ENCODE measurements around the gene TIPIN.

TIPIN gene

DNA sequence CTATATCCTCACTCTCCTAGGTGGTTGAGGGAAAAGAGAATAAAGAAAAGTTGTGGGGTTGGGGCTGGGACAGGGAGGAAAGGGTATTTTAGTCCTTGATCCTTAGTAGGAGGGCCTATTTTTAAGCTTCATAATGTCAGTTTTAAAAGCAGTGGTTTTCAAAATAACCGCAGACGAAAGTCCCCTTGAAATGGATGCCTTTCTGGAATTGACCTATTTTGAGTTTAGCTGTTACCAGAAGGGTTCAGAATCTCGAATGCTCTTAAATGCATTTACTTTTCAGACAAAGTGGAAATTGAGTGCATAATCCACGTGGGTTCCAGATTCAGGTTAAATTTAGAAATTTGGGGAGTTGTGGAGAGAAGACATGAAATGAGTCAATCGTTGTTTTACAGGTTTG lies 46.8 kb upstream of the TIPIN start:
- no peaks in the 10 kb centered on the region for H3K9me3 ChIP-seq
- H3K27ac ChIP-seq: peak overlapping the region; percentile 4
- TF ChIP-seq, protein P1, sequence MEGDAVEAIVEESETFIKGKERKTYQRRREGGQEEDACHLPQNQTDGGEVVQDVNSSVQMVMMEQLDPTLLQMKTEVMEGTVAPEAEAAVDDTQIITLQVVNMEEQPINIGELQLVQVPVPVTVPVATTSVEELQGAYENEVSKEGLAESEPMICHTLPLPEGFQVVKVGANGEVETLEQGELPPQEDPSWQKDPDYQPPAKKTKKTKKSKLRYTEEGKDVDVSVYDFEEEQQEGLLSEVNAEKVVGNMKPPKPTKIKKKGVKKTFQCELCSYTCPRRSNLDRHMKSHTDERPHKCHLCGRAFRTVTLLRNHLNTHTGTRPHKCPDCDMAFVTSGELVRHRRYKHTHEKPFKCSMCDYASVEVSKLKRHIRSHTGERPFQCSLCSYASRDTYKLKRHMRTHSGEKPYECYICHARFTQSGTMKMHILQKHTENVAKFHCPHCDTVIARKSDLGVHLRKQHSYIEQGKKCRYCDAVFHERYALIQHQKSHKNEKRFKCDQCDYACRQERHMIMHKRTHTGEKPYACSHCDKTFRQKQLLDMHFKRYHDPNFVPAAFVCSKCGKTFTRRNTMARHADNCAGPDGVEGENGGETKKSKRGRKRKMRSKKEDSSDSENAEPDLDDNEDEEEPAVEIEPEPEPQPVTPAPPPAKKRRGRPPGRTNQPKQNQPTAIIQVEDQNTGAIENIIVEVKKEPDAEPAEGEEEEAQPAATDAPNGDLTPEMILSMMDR (IDR thresholded peaks at IDR 0.05): no peak
- H3K36me3 ChIP-seq: no peaks in the 10 kb centered on the region
- no peak overlapping the region for H3K4me3 ChIP-seq (ENCODE audit: low read depth in 1 of 2, low read length in 1 of 2)
- peaks cover 74 to 78% of the 10 kb centered on the region in 2 experiments for H3K4me1 ChIP-seq (ENCODE audit: control insufficient read depth in 1 of 2, insufficient read depth in 1 of 2, low read depth in 1 of 2, low read length in 1 of 2)
- H3K27me3 ChIP-seq: no peaks in the 10 kb centered on the region

DNA sequence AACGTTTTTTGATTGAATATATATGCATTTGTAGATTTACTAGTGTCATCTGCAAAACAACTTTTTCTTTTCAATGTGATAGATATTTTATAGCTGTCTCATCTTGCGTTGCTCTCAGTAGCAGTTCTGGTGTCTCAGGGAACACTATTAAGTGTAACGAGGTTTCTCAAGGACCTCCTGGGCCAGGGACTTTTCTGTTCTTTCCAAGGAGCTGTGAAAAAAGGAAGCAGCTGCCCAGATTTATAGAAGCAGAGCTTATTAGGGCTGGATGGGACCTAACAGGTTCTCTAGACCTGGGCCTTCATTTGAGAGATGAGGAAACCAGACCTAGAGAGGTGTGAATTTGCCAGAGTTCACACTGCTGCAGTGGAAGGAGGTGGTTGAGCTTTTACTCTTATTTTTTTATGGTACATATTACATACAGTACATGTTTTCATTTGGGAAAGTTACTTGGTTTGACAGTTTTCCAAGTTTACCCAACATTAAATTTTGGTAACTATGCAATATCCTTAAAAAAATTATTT lies 46.3 kb upstream of the TIPIN start:
- TF ChIP-seq, protein P1 (IDR thresholded peaks at IDR 0.05): no peak
- Histone ChIP-seq H3K36me3 (no peaks in the 10 kb centered on the region), H3K4me1 (ENCODE audit: control insufficient read depth in 1 of 2, insufficient read depth in 1 of 2, low read depth in 1 of 2, low read length in 1 of 2) (peaks cover 72 to 73% of the 10 kb centered on the region in 2 experiments), H3K4me3 (ENCODE audit: low read depth in 1 of 2, low read length in 1 of 2) (no peak overlapping the region), H3K27me3 (no peaks in the 10 kb centered on the region), H3K9me3 (no peaks in the 10 kb centered on the region), H3K27ac (peak overlapping the region; percentile 4)

DNA sequence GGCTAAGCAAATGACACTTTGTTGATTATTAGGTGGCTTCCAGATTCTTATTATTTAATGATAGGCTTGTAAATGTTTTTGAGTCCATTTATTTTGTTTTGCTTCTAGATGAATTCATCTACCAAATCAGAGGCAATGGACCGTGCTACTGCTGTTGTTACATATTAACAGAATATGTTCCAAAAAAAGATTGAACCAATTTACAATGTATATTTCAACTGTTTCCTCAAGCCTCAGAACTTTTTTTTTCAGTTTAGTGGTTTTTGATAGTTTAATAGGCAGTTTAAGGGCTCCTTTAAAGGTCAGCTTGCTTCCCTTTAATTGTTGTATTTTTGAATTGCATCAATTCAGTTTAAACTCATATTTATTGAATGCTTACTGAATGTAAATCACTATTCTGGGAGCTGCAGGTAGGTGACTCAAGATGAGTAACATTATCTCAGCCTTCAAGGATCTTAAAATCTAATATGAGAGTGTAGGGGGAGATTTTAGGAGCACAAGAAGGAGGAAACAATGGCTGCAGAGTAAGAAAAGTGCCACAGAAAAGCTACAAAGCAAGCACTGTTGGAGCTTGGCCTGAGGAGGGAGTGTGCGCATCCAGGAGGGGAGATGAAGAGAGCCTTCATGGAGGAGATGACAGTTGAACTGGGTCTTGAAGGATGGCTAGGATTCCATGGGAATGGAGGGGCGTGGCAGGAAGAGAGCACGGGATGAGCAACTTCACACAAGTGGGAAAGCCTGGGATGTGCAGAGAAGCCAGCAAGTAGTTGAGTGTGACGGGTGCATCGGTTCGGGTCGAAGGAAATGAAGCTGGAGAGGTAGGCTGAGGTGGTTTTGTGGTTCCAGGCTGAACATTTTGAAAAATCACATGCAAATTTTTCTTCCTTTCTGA lies 44.9 kb upstream of the TIPIN start:
- peaks cover 69 to 71% of the 10 kb centered on the region in 2 experiments for H3K4me1 ChIP-seq (ENCODE audit: control insufficient read depth in 1 of 2, insufficient read depth in 1 of 2, low read depth in 1 of 2, low read length in 1 of 2)
- TF ChIP-seq, protein P1 (IDR thresholded peaks at IDR 0.05): no peak
- H3K27me3 ChIP-seq: no peaks in the 10 kb centered on the region
- H3K27ac ChIP-seq: peak overlapping the region; percentile 70
- H3K36me3 ChIP-seq: no peaks in the 10 kb centered on the region
- H3K4me3 ChIP-seq (ENCODE audit: low read depth in 1 of 2, low read length in 1 of 2): no peak overlapping the region
- no peaks in the 10 kb centered on the region for H3K9me3 ChIP-seq

DNA sequence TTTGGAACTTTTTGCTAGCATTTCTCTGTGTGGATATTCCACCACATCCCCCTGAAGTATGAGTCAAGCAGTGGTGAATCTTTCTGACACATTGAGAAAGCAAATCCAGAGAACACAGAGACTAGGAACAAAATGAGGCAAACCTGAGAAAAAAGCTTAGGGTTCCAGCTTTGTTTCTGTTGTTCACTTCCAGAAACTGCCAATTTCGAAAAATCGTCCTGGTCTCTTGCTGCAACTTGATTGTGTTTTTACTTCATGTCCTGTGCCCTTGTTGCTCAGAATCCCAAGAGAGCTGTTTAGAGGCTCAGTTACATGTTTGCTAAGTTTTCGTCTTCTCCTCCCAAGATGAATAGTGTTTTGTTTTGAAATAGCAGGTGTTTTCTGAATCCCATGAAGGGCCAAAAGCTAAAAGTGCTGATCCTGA lies 43.9 kb upstream of the TIPIN start:
- TF ChIP-seq, protein P1 (IDR thresholded peaks at IDR 0.05): no peak
- peak overlapping the region; percentile 70 for H3K27ac ChIP-seq
- no peaks in the 10 kb centered on the region for H3K9me3 ChIP-seq
- no peak overlapping the region for H3K4me3 ChIP-seq (ENCODE audit: low read depth in 1 of 2, low read length in 1 of 2)
- no peaks in the 10 kb centered on the region for H3K27me3 ChIP-seq
- H3K36me3 ChIP-seq: no peaks in the 10 kb centered on the region
- H3K4me1 ChIP-seq (ENCODE audit: control insufficient read depth in 1 of 2, insufficient read depth in 1 of 2, low read depth in 1 of 2, low read length in 1 of 2): peaks cover 58 to 61% of the 10 kb centered on the region in 2 experiments

DNA sequence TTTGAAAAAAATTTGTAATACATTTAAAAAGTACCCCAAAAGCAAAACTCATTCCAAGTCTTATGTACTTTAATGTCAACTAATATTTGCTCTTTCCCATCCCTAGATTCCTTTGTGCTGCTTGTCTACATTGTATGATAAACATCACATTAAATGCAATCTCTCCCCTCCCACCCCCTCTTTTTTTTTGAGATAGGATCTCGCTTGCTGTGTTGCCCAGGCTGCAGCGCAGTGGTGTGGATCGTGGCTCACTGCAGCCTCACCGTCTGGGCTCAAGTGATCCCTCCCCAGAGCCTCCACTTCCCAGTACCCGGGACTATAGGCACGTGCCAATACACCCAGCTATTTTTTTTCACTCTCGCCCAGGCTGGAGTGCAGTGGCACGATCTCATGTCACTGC lies 42.8 kb upstream of the TIPIN start:
- TF ChIP-seq, protein P1 (IDR thresholded peaks at IDR 0.05): no peak
- H3K27me3 ChIP-seq: no peaks in the 10 kb centered on the region
- H3K4me1 ChIP-seq (ENCODE audit: control insufficient read depth in 1 of 2, insufficient read depth in 1 of 2, low read depth in 1 of 2, low read length in 1 of 2): peaks cover 55 to 58% of the 10 kb centered on the region in 2 experiments
- H3K27ac ChIP-seq: peak overlapping the region; percentile 70
- H3K4me3 ChIP-seq (ENCODE audit: low read depth in 1 of 2, low read length in 1 of 2): no peak overlapping the region
- H3K36me3 ChIP-seq: no peaks in the 10 kb centered on the region
- no peaks in the 10 kb centered on the region for H3K9me3 ChIP-seq
